HG03520 (cell line): Measurements from ENCODE around the gene SYT7.

Experiments
- ATAC-seq: cut with Tn5 transposase; IDR thresholded peaks from one replicate; pipeline ENCODE4 v1.9.1; 2021; ENCODE audit warnings: mild to moderate bottlenecking, moderate library complexity; ENCODE audit not compliant: unreplicated experiment

The SYT7 gene

DNA sequence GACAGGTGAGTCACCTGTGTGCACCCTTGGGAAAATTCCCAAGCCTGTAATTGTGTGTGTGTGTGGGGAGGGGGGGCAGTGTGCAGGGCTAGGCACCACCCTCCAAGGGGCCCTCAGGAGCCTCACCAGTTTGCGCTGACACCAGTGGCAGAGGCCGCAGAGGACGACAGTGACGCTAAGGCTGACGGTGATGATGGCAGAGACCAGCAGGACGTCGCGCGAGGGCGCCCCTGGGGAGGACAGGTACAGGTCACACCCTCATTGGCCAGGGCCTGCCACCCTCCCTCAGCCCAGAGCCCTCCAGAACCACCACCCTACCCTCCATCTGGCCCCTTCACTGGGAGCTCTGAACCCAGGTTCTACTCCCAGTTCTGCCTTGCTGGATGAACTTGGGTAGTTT, 24.9 kb downstream of the SYT7 start:
- no peak for ATAC-seq

DNA sequence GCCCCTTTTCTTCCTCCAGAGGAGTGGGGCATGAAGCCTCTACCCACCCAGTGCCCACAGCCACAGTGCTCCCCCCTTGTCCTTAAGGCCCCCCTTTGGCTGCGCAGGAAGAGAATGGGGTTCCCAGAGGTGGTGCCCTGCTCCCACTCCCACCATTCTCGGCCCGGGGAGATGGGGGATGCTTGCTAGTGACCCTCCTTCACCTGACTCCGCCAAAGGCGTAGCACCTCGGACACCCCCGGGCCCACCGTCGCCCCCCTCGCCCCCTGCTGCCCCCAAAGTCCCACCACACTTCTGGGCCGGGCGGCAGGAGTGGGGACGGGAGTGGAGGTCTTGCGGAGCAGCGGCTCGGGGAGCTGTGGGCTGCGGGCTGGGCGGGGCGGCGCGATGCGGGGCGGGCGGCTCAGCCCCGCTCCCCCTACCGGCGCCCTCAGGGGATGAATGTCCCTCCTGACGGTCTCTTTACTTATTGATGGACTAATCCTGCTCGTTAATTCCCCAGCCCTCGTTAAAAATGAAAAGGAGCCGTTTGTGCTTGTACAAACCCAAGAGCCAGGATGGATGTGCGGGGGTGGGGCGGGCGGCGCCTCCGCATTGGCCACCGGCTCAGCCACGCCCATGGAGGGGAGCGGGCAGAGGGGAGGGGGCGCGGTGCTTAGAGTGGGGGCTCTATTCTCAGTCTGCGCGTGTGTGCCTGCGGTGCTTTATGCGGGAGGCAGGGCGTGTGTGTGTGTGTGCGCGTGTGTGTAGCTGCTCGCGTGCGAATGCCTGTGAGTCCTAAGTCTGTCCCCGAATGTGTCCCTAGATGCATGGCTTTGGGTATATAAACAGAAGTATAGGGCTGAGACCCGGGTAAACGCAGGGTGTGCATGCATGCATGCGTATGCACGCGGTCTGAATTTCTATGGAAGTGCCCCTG, 25.6 kb downstream of the SYT7 start:
- no peak for ATAC-seq

DNA sequence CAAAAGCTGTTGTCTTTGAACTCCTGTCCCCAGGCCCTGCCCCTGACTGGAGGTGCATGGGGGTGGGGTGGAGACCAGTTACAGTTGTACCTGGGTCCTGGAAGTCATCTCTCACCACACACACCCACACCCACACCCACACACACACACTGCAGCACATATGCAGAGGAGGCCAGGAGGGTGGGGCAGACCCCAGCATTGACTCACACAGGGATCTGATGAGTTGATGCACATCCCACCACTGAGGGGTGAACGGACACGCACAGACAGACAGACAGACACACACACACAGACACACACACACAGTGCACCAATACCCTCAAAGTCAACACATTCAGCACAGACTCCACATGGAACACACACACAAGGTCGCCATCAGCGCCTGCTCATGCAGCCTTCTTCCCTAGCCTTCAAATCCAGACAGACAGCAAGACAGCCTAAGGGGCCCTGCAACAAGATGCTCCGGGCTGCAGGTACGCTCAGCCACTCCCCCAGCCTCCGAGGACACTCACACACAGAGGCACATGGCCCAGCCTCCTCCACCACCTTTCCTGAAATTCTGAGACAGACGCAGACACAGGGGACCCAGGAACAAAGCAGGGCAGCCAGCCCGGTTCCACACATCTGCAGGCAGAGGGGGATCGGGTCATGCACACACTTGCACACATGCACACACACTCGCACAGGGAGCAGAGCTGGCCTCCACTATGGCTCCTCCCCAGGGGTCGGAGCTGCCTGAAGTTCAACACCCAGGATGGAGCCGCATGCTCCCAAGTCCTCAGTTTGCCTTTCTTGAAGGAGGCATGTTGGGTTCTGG, 26.5 kb downstream of the SYT7 start:
- ATAC-seq = no peak

DNA sequence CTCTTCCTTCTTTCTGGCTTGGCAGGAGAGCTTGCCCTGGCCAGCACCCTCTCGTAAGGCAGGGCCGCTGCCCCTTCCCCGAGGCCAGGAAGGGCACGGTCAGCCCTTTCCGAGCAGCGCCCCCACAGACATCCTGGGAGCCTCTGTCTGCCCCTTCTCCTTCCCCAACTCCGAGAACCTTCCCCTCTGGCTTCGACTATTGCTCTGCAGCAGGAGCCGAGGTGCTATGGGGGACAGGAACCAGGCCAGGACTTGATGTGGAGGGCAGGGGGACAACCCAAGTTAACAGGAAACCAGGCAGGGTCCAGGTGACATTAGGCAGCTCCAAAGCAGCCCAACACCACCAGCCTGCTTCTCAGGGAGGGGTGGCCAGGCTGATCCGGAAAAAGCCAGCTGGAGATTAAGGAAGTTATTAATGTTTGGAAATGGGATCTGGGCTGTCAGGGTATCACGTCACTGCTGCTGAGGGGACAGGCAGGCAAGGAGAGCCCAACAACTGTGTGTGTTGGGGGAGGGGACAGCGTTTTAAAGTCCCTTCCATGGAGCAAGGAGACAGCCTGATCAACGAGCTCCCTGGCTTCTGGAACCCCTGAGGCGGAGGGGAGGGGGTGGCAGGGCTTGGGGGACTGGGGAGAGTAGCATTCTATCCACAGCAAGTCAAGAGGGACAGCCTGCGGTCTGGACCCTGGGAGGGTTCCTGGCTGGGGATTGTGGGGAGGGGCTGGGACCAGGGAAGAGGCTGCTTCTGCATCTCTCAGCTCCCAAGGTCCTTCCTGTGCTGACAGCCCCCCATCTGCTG, 27.3 kb downstream of the SYT7 start:
- ATAC-seq = no peak

DNA sequence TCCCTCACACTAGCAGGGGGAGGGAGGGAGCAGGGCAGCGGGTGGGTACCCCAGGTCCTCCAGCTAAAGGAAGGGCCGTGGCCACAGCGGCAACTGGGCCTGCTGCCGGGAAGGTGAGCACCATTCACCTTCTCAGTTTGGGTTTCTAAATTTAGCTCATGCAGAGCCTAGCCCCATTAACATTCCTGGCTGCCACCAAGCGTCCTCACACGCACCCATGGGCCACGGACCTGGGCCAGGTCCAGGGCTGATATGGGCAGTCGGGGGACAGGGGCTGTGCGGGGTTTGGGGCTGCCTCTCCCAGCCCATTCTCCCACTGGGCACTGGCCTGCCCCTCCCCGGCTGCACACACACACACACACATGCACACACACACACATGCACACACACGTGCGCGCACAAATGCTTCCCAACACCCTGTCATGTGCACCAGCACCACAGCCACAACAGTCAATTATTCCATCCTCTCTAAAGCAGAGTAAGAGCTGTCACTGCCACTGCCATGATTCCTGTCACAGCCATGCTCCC, 28.7 kb downstream of the SYT7 start:
- ATAC-seq = no peak

DNA sequence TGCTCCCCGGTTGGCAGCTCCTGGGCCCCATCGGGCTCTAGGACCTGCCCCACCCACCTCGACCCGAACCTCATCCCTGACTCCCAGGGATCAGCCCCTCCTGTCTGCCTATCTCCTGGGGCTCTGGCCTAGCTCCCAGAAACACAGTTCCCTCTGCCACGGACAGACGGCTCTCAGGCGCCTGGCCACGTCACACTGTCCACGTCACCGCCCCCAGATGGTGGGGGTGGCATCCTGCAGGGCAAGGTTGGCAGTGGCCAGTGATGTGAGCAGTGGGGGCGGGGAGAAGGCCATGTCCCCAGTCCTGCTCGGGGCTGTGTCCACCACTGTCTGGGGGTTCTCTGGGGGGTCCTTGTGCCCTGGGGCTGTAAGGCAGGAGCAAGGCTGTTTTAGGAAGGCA, 29.2 kb downstream of the SYT7 start:
- ATAC-seq = no peak

DNA sequence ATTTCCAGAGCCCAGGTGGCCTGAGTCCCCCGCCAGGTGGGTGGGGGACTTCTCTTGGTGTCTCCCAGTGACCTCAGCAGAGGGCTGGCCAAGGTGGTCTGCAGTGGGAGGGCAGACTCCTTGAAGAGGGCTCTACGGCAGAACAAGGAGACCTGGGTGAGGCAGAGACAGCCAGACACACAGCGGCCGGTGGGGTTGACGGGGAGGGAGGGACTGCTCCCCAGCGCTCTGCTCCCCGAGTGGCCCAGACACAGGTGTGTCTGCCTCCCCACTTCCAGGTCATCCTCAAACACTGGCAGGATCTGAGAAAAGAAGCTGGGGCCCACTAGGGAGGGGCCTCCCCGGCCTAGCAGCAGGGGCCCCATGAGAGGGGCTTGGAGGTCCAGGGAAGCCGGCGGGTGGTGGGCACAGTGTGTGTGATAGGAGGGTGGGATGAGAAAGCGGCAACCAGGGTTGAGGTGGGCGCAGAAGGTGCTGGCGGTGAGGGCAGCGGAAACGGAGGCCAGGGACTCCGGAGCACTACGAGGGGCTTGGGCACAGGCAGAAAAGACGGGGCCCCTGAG, 30.1 kb downstream of the SYT7 start:
- no peak for ATAC-seq

DNA sequence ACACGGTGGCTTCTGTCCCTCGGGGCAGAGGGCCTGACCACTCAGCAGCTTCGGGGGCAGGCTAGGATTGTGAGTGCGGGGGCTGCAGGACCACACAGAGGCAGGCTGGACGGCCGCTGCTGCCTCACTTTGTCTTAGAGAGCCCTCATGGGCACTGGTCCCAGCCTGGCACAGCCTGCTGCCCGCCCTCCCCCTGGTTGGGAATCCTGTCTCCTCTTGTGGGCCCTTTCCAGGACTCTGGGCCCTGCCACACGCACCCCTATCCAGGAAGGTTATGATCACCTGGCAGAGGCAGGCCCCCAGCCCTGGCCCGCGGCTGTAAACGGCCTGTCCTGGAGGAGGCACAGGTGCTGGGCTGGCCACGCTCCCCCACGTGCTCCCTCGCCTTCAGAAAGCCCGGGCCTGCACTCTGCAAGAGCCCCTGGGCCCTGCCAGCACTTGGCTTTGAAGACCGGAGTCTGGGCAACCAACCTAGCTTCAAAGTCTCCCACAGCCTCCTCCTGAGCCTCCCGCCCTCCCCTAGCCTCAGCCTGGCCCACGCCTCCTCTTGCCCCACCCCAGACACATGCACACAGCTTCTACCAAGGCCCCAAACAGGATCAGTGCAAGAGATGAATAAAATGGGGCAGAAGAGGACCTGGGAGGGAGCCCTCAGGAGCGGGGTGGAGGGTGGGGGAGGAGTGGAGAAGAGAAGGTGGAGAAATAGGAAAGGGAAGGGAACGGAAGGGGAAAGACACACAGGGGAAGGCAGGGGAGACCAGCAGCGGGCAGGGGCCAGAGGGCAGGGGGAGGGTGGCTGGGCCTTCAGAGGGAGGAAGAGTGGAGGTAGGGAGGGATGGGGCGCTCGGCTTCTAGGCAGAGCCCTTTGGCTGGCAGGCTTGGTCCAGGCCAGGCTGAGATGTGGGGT, 31.0 kb downstream of the SYT7 start:
- no peak for ATAC-seq

DNA sequence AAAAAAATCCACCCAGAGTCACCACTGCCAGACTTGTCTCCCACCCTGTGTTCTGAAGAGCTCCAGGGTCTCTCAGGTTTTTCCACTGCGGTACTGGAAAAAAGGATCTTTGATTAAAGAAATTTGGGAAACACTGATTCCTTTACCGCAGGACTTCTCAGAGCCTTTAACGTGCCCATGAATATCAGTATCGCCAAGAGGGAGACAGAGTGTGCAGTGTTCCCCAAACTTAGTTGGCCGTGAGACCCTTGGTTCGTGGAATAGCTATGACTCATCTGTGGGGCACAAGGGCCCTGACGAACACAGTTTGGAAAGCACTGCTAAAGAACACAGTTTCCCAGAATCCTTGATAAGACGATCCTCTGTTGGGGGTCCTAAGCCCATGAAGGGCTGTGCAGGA, 31.7 kb downstream of the SYT7 start:
- ATAC-seq = no peak

DNA sequence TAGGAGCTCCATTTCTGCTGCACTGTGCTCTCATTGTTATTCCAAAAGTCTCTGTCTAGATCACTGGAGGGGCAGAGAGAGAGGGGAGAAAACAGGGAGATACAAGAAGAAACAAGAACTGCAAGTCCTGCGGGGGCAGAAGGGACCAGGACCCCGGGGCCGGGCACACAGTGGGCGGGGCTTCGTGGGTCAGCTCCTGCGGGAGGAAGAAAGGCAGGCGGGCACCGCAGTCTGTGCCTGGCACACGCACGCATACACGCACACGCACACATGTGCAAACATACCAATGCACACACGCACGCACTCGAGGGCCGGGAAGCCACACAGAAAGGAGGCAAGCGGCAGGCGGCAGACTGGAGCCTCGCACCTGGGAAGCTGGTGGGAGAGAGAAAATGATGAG, 33.6 kb downstream of the SYT7 start:
- no peak for ATAC-seq

DNA sequence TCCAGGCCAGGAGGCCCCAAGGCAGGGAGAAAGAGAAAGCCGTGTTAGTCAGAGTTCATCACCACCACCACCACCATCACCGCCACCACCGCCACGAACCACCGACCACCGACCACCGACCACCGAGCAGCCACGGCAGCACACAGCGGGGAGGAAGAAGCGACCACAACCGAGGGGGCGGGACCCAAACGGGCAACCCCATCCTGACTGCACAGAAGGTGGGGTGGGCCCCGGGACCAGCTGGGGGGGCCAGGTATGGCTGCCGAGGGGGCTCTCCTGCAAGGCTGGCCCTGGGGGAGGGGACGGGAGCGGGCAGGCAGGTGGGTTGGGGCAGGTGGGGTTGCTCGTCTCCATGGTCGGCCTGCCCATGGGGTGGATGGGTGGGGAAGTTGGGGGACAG, 34.2 kb downstream of the SYT7 start:
- no peak for ATAC-seq

DNA sequence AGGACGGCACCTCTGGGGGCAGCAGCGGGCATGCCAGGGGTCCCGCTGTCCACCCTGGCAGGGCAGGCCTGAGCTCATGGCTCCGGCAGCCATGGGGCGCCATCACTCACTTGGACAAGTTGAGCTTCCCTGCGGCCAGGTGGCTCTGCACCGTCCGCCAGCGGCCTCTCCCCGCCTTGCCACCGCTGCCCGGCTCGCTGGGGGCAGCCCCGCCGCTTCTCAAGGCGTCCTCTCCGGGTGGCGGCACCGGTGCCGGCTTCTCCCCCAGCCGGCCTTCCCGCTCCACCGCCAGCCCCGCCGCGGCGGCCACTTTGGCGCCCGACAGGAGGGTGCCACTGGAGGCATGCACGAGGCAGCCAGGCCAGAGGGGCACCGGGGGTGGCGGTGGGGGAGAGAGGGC, 35.0 kb downstream of the SYT7 start:
- ATAC-seq = no peak

DNA sequence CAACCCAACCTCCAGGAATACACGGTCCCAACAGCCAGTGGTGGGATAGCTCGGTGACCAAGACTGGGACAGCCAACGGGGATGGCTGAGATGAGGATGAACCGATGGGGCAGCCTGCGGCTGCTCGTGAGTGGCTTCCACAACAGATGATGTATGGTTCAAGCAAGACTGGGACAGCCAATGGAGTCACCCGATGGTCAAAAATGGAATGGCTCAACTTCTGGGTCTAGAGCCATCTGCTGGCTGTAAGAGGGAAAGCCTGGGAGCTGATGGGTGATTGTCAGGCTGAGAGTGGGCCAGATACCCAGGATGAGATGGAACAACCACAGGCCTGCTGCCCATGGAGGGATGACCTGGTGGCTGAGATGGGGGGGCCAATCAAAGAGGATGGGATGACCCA, 35.5 kb downstream of the SYT7 start:
- ATAC-seq = no peak

DNA sequence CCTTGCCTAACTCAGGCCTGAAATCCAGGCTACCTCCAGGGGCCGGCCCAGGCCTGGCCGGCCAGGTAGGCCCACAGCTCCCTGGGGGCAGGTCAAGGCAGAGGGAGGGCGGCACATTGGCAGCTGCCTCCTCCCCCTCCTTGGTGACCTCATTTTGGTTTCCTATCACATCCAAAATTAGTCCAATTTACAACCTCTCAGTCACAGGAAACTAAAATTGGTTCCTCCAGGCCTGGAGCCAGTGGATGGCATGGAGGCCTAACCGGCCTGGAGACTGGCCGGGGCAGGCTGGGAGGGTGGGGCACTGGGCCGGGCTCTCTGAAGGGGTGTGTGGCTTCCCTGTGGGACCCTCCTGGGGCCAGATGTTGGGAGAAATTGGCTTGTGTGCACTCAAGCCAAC, 36.4 kb downstream of the SYT7 start:
- ATAC-seq = no peak

DNA sequence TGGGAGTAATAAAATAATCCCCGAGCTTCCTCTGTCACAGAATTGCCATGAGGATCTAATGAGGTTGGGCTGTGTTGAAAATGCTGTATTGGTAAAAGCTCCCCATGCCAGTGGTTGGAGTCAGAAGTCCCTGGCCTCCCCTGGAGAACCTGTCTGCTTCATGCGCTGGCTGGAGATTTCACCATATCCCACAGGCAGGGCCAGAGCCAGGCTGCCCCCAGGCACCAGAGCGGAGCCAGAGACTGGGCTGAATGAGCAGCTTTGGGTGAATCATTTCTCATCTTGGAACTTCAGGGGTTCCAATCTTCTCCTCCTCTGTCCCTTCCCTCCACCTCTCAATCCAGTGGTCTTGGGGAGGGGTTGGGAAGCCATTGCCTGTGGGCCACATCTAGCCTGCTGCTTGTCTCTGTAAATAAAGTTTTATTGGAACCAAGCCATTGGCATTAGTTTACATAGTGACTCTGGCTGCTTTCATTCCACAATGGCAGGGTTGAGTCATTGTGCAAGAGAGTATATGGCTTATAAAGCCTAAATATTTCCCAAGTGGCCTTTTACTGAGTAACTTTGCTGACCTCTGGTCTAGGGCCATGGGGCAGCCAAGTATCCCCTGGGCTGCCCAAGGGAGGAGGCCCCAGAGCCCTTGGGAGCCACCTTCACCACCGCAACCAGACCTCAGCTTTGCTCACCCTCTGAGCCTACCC, 37.1 kb downstream of the SYT7 start:
- ATAC-seq = no peak

DNA sequence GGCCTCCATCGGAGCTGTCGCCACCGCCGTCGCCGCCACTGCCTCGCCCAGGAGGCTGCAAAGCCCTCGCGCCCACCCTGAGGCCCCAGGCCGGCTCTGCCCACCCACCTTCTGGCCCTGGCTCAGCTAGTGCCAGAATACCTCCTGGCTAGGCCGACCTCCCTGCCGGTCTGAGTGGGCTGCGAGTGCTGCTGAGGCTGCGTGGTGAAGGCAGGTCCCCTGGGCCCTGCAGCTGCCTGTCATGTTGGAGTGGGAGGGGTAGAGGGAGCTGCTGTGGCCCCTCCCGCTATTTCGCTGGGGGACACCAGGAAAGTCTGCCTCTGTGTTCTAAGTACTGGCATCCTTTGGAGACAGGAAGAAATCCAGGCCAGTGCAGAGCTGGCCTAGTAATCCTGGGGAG, 38.2 kb downstream of the SYT7 start:
- no peak for ATAC-seq

DNA sequence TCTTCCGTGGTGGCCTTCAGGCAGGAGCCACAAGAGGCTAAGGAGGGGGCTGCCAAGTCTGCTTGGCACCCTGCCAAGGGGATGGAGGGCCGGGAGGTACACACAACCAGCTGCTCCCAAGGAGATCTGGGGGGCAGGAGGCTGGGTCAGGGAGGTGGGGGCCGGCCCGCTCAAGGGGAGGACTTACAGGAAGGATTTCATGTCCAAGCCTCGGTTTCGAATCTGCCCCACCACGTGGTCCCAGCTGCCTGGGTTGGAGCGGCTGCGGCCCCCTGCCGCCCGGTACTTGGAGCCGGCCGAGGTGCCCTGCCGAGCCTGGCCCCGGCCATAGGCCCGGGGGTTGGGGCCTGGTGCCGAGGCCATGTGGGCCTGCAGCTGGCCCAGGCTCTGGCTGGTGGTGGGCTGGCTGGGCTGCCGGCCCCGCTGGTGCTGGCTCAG, 38.8 kb downstream of the SYT7 start:
- no peak for ATAC-seq

DNA sequence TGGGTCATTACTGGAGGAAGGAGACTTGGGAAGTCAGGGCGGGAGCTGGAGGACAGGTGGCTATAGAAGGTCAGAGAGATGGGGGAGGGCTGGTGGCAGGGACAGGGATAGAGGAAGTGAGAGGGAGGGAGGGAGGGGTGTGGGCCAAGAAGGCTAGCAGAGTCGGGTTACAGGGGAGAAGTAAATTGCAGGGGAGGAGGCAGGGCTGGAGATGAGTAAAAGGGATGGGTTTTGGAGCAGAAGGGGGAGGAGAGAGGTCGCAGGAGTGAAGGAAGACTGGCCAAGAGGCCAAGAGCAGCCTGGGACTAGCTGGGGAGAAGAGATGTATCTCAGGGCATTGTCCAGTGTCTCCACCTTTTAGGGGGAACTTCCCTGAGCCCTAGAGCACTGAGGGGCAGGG, 39.3 kb downstream of the SYT7 start:
- ATAC-seq = no peak

DNA sequence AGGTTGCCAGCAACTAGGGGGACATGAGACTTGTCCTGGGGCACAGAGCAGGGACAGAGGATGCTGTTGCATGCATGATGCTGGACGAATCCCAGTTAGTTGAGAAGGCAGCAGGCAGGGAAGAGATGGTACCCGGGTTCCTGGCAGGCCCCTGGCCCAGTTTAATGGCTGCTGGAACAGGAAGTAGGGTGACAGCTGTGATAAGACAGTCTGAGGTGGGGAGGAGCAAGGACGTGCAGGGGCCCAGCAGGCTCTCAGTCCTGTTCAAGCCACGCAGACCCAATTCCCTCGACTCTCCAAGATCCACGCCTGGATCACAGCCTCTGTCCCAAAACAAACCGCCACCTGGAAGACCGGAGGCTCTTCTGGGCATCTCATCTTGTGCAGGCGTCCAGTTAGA, 40.3 kb downstream of the SYT7 start:
- no peak for ATAC-seq
